ENCODE measurements around the gene LRPAP1. TPM values are rescaled to one million over a fixed set of nuclear protein-coding genes. Genes with fewer than 3 reads are reported as not detected.

Gene LRPAP1
- polyA plus RNA-seq, 1 of the 3 experiments (the other 2 are of a cell fraction) = 209 TPM

GRCh38 chr4:3483471-3483921 is 48.7 kb downstream of the LRPAP1 start:
- ChIA-PET CTCF (interaction anchor here (1.3 to 2.9 kb wide), 2 partner anchors 21 to 138 kb away, joined by 4 to 12 read pairs; partner anchors contain the start of gene DOK7), POLR2A (interaction anchor here (0.7 kb wide), 1 partner anchor 9 kb away, joined by 3 read pairs; no protein-coding TSS in a partner anchor)
- Histone ChIP-seq H4K20me1 (ENCODE audit: insufficient read depth) (no peaks in the 10 kb centered on the region), H2AFZ (ENCODE audit: low read depth) (no peak overlapping the region), H3F3A (replicated peaks; ENCODE audit: insufficient read depth) (no peaks in the 10 kb centered on the region), H3K4me2 (no peak overlapping the region), H3K27ac (ENCODE audit: low read depth in 2 of 2, low read length in 1 of 2) (no peak overlapping the region), H3K9me2 (no peaks in the 10 kb centered on the region), H3K27me3 (ENCODE audit: insufficient read depth) (no peaks in the 10 kb centered on the region), H3K36me3 (replicated peaks in 1 of 2; ENCODE audit: control insufficient read depth in 1 of 2, insufficient read depth in 2 of 2, low read length in 1 of 2) (no peaks in the 10 kb centered on the region), H3K9me3 (no peaks in the 10 kb centered on the region), H3K9ac (no peak overlapping the region), H3K4me1 (ENCODE audit: control insufficient read depth in 1 of 2, insufficient read depth in 2 of 2, low read depth in 1 of 2, low read length in 1 of 2) (peaks cover 0 to 19% of the 10 kb centered on the region in 2 experiments; a peak in 1 of 4 replicates), H3K79me2 (ENCODE audit: insufficient read depth) (no peaks in the 10 kb centered on the region), H3K4me3 (ENCODE audit: low read depth in 2 of 2, low read length in 1 of 2) (no peak overlapping the region)
- WGBS (ENCODE audit: low lambda C conversion rate) = 63% methylated on average over 15 of the region's 23 CpGs
- TF ChIP-seq, protein P1, sequence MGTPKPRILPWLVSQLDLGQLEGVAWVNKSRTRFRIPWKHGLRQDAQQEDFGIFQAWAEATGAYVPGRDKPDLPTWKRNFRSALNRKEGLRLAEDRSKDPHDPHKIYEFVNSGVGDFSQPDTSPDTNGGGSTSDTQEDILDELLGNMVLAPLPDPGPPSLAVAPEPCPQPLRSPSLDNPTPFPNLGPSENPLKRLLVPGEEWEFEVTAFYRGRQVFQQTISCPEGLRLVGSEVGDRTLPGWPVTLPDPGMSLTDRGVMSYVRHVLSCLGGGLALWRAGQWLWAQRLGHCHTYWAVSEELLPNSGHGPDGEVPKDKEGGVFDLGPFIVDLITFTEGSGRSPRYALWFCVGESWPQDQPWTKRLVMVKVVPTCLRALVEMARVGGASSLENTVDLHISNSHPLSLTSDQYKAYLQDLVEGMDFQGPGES (IDR thresholded peaks at IDR 0.05; ENCODE audit: low read depth, low read length) = no peak
- TF ChIP-seq JUND (IDR thresholded peaks at IDR 0.05) = no peak
- no peak for TF ChIP-seq EZH2phosphoT487 (IDR thresholded peaks at IDR 0.05; ENCODE audit: borderline replicate concordance, low read depth)
- TF ChIP-seq SIN3A (IDR thresholded peaks at IDR 0.05; ENCODE audit: borderline replicate concordance, low read depth, low read length) = no peak
- TF ChIP-seq REST (IDR thresholded peaks at IDR 0.05; ENCODE audit: low read depth, low read length) = no peak
- no peak for TF ChIP-seq ELF1 (IDR thresholded peaks at IDR 0.05)
- no peak for TF ChIP-seq GABPA (IDR thresholded peaks at IDR 0.05; ENCODE audit: low read depth)
- TF ChIP-seq YY1 (IDR thresholded peaks at IDR 0.05; ENCODE audit: low read depth) = no peak
- no peak for TF ChIP-seq CTCF (IDR thresholded peaks at IDR 0.05)
- no peak for TF ChIP-seq RFX5 (IDR thresholded peaks at IDR 0.05; ENCODE audit: low read length)
- TF ChIP-seq NRF1 (IDR thresholded peaks at IDR 0.05; ENCODE audit: low read depth, low read length) = no peak
- no peak for TF ChIP-seq FOXJ3 (CRISPR knock-in tag; IDR thresholded peaks at IDR 0.05)
- TF ChIP-seq CHD2 (IDR thresholded peaks at IDR 0.05; ENCODE audit: low read length, partially characterized antibody) = no peak
- DNase-seq = no peak

All from SK-N-SH (cell line).